HG03521 (cell line): ENCODE results near the gene CHCHD1.
A peak's percentile ranks its signal among the peaks of the same experiment; 100 is the strongest.
"Not testable (repeated sequence)": the region's sequence is repeated elsewhere in the genome, so short reads cannot be mapped to it uniquely, and the experiment has no call there.

Source experiments
- ATAC-seq: cut with Tn5 transposase; IDR thresholded peaks from one replicate; pipeline ENCODE4 v1.9.1; 2021; ENCODE audit warnings: mild to moderate bottlenecking, moderate library complexity; ENCODE audit not compliant: unreplicated experiment

Gene CHCHD1

DNA sequence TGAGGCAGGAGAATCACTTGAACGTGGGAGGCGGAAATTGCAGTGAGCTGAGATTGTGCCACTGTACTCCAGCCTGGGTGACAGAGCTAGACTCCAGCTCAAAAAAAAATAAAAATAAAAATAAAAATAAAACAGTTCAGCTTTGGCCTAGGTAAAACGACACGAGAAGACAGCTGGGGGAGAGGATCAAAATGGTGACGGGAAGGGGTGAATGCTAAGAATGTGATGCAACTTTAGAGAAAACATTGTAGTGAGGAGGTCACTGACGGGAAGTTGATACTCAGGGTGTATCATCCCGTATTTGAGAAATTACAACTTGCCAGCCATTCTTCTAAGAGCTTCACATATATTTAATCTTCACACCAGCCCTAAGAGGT lies 28.5 kb downstream of the CHCHD1 start:
- ATAC-seq, result no peak

DNA sequence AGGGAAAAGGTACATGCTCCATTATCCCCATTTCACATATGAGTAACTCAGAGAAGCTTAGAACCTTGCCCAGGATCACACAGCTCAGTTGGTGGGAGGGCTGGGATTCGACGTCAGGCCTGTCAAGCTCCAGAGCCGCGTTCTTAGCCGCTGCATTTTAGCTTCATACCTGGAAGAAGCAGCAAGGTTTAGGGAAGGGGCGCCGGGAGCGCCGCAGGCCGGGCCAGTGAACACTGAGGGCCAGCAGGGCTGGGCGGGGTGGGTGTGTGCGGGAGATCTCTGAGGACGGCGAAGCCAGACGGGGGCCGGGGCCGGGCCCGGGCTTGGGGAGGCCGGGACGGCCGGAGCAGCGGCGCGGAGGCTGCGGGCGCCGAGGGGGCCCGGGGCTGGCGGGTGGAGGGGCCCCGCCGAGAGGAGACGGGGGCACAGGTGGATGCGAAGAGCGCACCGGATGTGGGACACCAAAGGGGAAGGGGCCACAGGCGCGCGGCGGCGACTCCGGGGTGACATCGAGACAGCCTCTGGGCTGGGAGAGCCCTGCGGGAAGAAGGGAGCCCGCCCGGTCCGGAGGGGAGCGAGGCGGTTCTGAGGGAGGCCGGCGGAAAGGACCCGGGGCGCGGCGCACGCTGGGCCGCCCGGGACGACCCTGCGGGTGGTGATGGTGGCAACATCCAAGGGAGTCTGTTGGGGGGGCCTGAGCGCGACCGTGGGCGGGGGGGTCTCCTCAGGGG lies 29.1 kb downstream of the CHCHD1 start:
- peak; percentile 21 for ATAC-seq

DNA sequence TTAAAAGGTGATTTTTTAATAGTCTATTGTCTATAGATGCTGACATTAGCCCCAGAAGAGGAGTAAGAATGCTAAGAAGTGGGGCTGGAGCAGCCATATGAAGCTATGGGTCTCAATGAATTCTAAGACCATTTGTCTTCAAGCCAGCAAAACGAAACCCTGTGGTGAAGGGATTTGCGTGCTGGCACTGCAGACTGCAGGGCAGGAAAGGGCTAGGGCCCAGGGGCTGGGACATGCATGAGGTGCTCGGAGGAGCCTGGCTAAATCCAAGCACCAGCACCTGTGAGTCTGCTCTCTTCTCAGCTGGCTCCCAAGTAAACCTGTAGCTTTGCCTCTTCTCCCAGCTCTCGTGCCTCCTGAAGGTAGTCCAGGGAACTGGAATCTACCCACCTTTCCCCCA lies 30.8 kb downstream of the CHCHD1 start:
- no peak for ATAC-seq

DNA sequence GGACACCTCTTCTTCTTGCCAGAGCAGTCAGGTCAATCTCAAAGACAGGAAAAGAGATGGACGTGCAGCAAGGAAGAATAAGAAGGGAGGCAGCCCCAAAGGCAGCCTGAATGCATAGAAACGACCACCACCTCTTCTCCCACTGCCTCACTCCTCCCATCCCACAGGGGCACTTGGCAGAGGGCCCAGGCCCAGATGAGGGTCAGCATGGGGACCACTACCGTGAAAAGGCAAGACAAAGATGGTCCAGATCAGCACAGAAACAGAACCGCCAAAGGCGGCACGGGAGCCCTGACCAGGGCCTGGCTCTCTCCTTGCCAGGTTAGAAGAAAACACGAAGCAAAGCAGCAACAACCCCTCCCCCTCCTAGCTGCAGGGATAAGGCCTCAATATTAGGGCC lies 31.5 kb downstream of the CHCHD1 start:
- ATAC-seq, result no peak

DNA sequence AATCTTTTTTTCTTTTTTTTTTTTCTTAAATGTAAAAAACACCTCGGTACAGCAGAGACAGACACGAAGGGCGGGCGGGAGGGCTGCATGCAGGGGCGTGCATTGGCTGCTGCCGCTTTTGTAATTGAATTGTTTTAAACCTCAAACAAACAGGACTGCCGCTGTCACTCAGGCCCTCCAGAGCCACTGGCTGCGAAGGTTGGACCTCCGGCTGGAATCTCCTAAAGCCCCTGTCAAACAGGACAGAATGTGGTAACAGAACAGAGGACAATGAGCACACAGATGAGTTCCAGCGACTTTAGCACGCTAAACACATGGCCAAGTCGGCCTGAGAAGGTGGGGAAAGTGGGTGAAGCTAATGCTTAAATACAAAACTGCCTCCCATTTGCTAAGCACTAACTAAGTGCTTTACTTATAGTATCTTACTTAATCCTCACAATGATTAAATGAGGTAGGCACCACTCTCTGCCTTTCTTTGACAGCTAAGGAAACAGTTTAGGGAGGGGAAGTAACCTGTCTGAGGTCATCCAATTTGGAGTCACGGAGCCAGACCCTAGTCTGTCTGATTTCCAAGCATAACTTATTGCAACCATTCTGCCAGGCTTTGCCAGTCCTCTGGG lies 32.5 kb downstream of the CHCHD1 start:
- ATAC-seq, result no peak

DNA sequence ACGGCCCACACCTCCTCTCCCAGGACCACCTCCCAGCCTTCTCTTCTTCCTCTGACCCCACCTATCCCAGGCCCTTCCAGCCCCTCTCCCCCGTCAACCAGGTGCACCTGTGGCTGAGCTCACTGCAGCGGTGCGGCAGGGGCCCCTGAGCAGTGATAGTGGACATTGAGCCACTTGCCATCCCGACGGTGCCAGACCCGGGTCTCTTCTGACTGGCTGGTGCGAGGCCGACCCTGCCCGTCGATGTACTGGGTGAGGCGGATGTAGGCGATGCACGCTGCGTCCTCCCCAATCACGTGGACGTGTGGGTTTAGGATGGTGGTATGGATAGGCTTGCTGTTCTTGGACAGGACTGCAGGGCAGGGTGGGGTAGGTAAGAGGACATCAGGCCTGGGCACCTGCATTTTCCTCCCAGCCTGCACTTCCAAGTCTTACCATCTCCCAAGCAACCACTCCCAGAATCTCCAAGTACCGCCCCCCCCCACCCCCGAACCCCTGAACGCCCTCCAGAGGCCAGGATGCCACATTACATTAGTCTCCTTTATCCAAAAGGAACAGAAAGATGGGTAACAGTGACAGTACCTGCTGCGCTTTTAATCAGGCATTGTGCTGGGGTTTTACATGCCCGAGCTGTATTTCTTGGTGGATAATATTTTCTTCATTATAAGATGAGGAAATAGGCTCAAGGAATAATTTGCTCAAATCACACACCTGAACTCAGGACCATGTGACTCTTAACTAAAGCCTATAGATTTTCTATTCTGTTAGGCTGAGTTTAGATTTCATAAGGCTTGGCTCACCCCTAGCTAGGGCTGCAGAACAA lies 33.3 kb downstream of the CHCHD1 start:
- no peak for ATAC-seq

DNA sequence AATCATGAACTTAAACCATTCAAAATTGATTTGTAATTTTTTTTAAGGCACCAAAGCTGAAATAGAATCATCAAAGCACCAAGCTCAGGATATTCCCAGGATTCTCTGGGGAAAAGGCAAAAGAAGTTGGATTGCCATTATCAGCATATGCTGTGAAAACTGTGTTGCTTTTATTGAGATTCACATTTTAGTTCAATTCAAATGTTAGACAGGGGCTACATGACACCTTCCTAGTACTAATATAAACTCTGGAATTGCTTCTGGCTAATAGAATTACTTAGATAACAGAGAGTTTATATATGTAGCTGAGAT lies 33.8 kb downstream of the CHCHD1 start:
- ATAC-seq, result no peak

DNA sequence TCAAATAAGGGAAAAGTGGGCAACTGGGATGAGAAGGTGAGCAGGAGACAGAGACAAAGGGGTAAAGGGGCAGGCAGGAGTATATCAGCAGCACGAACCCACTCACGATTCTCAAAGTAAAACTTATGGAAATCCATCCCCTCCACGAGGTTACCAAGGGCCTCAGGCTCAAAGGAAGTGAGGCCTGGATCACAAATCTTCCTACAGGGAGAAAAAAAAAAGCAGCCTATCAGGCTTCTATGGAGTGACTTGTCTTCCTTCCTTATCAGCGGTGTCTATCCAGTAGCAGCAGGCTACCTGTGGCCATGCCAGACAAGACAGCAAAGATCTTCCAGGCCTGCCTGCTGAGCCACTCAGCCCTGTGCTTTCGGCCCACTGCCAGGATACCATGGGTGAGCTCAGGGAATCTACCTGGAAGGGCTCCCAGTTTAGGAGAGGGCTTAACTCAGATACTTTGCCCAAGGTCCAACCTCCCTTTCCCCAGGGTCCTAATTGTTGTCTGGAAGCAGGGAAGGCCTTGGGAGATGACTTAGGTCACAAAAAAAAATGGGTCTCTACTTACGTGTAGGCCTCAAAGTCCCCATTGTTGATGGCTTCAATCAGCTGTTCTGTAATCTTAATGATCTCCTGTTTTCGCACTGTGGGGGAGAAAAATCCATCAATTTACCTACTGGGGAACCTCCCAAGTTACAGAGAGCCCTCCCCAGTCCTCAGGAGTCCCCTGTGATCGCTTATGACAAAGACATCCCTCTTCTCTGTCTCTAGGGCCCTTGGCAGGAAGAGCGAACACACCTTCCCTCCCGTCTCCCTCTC lies 35.3 kb downstream of the CHCHD1 start:
- ATAC-seq, result no peak

DNA sequence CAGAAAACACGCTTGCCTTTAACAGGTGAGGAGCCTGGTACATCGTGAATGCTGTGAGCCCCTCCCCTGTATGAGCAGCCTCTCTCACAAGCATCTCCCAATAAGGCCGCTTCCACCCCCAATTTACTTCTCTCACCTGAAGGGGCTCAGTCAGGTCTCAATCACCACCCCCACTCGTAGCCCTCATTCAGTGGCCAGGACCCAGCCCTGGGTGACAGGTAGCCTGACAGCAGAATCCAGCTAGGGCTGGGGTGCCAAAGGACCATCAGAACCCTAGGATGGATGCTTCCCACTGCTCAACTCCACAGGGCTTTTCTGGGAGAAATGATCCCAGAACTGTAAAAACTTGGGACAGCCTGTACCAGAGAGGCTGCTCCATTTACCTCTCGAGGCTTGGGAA lies 36.0 kb downstream of the CHCHD1 start:
- no peak for ATAC-seq

DNA sequence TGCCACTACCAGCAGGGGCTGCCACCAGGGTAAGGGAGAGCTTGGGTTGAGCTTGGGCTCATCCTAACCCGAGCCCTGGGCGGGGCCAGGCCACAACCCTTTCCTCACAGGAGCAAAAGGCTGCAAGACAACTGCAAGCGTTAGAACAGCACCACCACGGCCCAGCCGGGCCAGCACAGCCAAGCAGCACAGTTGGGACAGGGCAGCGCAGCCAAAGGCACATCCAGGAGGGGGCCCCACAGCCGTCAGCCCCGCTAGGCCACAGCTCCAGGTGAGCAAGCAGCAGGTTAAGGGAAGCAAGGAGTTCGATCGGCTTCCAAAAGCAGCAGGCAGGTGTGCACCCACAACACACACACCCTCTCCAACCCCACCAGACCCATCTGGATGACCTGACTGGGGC lies 36.6 kb downstream of the CHCHD1 start:
- no peak for ATAC-seq

DNA sequence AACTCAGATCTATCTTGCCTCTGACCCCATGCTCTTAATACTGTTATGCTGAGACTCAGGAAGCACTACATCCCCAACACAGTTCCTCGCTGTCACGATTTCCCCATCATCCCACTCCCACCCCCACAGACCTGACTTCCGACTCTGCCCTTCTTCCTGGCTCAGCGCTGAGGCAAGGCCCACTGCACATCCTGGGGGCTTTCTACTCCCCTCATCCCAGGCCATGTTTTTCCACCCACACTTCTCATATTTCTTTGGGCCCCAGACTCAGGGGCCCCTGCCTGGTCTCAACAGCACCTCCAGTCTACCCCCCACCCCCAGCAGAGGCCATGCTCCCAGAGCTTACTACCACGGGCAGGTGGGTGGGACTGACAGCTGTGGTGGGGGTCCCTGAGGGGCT lies 37.2 kb downstream of the CHCHD1 start:
- ATAC-seq, result no peak

DNA sequence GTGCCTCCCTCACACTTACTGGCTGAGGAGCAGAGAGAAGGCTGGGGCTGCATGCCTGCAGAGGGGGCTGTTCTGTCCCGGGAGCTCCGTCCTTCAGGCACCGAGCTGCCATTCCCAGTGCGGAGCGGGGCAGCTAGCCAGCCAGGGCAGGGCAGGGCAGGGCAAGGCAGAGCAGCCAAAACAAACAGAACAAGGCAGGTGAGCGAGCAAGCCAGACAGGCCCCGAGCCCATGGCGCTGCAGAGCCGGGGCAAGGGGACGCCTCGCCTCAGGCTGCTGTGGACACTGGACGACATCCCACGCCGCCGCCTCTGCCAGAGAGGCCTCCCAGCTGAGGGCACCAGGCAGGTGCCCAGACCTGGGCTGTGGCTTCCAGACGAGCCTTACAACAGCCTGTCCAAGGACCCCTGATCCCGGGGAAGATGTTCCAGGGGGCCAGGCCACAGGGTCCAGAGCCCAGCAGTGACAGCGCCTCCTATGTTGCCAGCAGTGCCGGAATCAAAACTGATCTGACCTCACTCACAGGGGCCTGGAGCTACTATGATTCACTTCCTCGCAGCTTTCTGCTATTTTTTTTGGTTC lies 37.8 kb downstream of the CHCHD1 start:
- no peak for ATAC-seq

DNA sequence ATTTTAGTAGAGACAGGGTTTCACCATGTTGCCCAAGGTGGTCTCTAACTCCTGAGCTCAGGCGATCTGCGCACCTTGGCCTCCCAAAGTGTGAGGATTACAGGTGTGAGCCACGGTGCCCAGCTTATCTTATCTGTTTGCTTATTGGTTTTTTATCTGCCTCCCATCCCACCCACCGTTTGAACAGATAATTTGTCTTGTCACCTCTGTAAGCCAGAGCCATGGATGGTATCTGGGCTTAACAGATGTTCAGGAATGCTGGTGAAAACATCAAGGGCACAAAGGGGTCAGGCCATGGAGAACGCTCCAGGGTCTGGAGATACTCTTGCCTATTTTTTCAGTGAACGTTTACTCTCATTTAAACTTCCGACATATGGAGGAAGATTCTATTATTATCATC lies 41.5 kb downstream of the CHCHD1 start:
- ATAC-seq, result no peak

DNA sequence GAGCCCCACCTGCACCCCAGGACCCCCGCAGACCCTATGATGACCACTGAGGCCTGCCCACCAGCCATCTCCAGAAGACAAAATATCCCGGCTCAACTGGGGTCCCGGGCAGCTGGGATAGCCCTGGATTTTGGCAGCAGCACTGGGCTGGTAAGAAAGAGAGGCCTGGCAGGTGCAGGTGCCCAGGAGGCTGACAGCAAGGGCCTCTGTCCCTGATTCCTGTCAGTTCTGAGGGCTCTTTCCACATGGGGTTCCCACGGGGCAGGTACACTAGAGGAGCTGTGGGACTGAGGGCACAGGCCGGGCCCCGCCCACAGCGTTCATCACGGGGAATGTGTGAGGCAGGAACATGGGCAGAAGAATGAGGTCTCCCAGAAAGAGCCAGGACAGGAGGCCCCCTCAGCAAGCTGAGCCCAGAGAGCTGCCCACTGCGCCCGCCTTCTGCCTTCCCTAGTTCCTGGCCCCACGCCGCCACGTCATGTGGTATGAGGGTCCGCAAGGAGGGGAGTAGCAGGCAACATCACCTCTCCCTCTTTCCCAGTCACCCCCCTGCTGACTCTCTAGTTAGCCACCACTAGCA lies 42.4 kb downstream of the CHCHD1 start:
- no peak for ATAC-seq

DNA sequence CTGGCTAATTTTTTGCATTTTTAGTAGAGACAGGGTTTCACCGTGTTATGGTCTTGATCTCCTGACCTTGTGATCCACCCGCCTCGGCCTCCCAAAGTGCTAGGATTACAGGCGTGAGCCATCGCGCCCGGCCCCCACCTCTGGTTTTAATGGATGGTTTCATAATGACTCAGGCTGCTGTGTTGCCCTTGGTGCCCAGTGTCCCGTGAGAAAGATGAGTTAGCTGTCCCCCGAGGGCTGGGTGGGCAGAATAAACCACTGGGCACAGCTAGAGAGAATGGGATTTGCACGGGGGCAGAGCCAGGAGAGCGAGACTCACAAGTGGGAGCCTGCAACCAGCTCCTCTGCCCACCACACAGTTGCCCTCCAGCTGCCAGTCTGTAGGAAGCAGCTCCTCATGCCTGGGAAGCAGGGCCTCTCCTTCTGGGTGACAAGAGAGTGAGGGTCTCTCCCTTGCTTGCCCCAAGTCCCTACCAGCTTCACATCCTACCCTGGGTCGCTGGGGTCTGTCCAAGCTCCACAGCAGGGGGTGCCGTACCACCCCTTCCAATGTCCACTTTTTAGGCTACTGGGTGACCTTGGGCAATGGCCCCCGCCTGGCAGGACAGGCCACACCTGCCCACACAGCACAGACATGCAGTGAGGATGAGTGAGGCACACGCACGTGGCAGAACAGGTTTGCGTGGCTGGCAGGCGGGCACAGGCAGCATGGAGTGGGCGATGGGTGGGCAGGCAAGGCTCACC lies 45.7 kb downstream of the CHCHD1 start:
- no peak for ATAC-seq

DNA sequence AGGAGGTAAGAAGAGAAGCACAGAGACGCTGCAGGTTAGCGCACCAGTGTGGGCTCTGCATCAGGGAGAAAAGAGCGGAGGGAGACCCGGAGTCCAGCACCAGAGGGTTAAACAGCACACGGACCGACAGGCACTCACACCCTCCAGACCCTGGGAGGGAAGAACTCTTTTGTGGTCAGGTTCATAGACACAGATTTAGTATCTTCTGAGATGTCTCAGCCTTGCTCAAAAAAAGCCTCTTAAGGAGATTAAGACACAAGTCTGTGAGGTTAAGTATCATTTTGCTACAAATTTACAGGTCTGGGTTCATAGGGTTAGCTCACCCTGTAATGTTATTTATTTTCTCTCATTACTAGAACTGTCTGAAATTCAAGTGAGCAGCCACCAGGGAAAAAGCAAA lies 46.3 kb downstream of the CHCHD1 start:
- ATAC-seq, result no peak

DNA sequence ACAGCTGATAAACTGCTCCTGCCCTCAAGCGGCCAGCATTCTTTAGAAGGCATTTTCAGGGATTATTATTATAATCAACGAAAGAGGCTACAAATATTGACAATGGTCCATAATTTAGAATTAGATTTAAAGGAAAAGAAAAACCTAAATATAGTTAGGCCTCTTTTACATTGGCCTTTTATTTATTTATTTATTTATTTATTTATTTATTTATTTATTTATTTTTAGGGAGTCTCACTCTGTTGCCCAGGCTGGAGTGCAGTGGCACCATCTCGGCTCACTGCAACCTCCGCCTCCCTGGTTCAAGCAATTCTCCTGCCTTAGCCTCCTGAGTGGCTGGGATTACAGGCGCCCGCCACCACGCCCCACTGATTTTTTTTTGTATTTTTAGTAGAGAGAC lies 47.2 kb downstream of the CHCHD1 start:
- not testable (repeated sequence) for ATAC-seq
